Breast epithelium (tissue), 3 donors: ENCODE results near the gene CD33.

Experiments used
- POLR2A ChIP-seq: fragments of 450-650 bp; IDR thresholded peaks from one replicate; pipeline ENCODE4 v1.6.1; 2016; ENCODE audit warnings: antibody characterized with exemption, mild to moderate bottlenecking, moderate library complexity
- POLR2AphosphoS5 ChIP-seq, 3 donors: sonication (generic); formaldehyde crosslinking; IDR thresholded peaks; one replicate each; pipeline ENCODE4 v1.6.1; 2017; ENCODE audit warnings: antibody characterized with exemption in 3 of 3
- TF ChIP-seq, protein P1 (sequence below), 3 donors: fragments of 450-650 bp; IDR thresholded peaks; one replicate each; pipeline ENCODE4 v1.5.1; 2016 to 2017; ENCODE audit warnings: antibody characterized with exemption in 3 of 3, mild to moderate bottlenecking in 3 of 3, moderate library complexity in 3 of 3

DNA sequence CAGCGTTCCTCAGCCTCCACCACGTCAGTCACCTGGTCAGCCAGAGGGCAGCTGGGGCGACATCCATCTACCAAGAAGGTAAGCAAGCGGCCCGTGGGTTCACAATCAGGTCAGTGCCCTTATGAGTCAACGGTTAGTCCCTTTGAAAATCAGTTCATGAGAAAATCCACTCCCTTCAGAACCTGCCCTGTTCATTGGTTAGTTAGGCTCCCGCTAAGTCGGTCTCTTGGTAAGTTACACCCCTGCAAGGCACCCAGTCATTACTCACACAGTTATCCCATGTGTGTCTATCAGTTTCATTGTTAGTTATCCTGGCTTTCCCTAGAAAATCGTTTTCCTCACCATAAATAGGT lies 26.6 kb downstream of the CD33 start:
- TF ChIP-seq, protein P1, sequence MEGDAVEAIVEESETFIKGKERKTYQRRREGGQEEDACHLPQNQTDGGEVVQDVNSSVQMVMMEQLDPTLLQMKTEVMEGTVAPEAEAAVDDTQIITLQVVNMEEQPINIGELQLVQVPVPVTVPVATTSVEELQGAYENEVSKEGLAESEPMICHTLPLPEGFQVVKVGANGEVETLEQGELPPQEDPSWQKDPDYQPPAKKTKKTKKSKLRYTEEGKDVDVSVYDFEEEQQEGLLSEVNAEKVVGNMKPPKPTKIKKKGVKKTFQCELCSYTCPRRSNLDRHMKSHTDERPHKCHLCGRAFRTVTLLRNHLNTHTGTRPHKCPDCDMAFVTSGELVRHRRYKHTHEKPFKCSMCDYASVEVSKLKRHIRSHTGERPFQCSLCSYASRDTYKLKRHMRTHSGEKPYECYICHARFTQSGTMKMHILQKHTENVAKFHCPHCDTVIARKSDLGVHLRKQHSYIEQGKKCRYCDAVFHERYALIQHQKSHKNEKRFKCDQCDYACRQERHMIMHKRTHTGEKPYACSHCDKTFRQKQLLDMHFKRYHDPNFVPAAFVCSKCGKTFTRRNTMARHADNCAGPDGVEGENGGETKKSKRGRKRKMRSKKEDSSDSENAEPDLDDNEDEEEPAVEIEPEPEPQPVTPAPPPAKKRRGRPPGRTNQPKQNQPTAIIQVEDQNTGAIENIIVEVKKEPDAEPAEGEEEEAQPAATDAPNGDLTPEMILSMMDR (IDR thresholded peaks at IDR 0.05), result no peak
- TF ChIP-seq POLR2A (no peak), POLR2AphosphoS5 (IDR thresholded peaks at IDR 0.05) (no peak)
